T-helper 1 cell treated with Interleukin-12 subunit alpha and Interleukin-12 subunit beta and Interleukin-4 antibody, amounts not matched to agents 30 ng/mL and 1 ng/mL, for 36 hours (primary cell): ENCODE measurements around the gene ANO9. TPM values are rescaled to one million over a fixed set of nuclear protein-coding genes. Genes with fewer than 3 reads are reported as not detected.
"Not testable (repeated sequence)": the region's sequence is repeated elsewhere in the genome, so short reads cannot be mapped to it uniquely, and the experiment has no call there.

Experiments
- intact Hi-C: fragments of 100-400 bp; cut with micrococcal nuclease; formaldehyde crosslinking; loops from one replicate; pipeline ENCODE4 v1.15.1; 2024
- total RNA-seq: library from RNA; stranded (reverse); gene quantifications from 2 replicates; pipeline ENCODE4 v1.2.3, GENCODE V29; 2022

ANO9 gene
- total RNA-seq, 1 donor from 2014 or later, result 77.6 TPM

- intact Hi-C loops, result no loop called here
Measured at GRCh38 chr11:417652-418342, 24.0 kb downstream of the ANO9 start.

GRCh38 chr11:416757-417621 lies 24.8 kb downstream of the ANO9 start:
- intact Hi-C loops, result no loop called here

GRCh38 chr11:416051-416756 lies 25.6 kb downstream of the ANO9 start:
- intact Hi-C loops, result no loop called here

GRCh38 chr11:415640-416041 lies 26.2 kb downstream of the ANO9 start:
- intact Hi-C loops, result loop anchor here (1.0 to 2.0 kb wide), 8 partner anchors 8 to 381 kb away; partner anchors contain the start of genes BET1L, IFITM1, PSMD13 and RIC8A

- intact Hi-C loops, result loop anchor here (2.0 kb wide), 4 partner anchors 100 to 382 kb away; partner anchors contain the start of genes BET1L, IFITM1, PSMD13 and RIC8A
Measured at GRCh38 chr11:414318-414857, 27.4 kb downstream of the ANO9 start.

GRCh38 chr11:413120-414081 lies 28.4 kb downstream of the ANO9 start:
- intact Hi-C loops, result loop anchor here (2.0 kb wide), 4 partner anchors 99 to 383 kb away; partner anchors contain the start of genes BET1L, IFITM1, PSMD13 and RIC8A

GRCh38 chr11:412641-413119 lies 29.1 kb downstream of the ANO9 start:
- intact Hi-C loops, result no loop called here

- intact Hi-C loops, result not testable (repeated sequence)
Measured at GRCh38 chr11:411520-411919, 30.3 kb downstream of the ANO9 start.

GRCh38 chr11:410711-411110 lies 31.1 kb downstream of the ANO9 start:
- intact Hi-C loops, result not testable (repeated sequence)

GRCh38 chr11:409600-410483 lies 32.0 kb downstream of the ANO9 start:
- intact Hi-C loops, result loop anchor here (5.0 kb wide), 1 partner anchor 53 kb away; no protein-coding TSS in a partner anchor

- intact Hi-C loops, result loop anchor here (5.0 kb wide), 1 partner anchor 52 kb away; no protein-coding TSS in a partner anchor
Measured at GRCh38 chr11:409008-409599, 32.7 kb downstream of the ANO9 start.

- intact Hi-C loops, result loop anchor here (5.0 kb wide), 1 partner anchor 51 kb away; no protein-coding TSS in a partner anchor
Measured at GRCh38 chr11:408154-409007, 33.4 kb downstream of the ANO9 start.

- intact Hi-C loops, result loop anchor here (1.0 to 5.0 kb wide), 11 partner anchors 8 to 389 kb away; partner anchors contain the start of genes BET1L, PSMD13, RIC8A and RNH1
Measured at GRCh38 chr11:407651-408123, 34.1 kb downstream of the ANO9 start.

GRCh38 chr11:406796-407650 lies 34.8 kb downstream of the ANO9 start:
- intact Hi-C loops, result loop anchor here (1.0 to 5.0 kb wide), 11 partner anchors 8 to 390 kb away; partner anchors contain the start of genes BET1L, PSMD13, RIC8A and RNH1

GRCh38 chr11:405954-406795 lies 35.6 kb downstream of the ANO9 start:
- intact Hi-C loops, result loop anchor here (2.0 to 5.0 kb wide), 6 partner anchors 49 to 391 kb away; partner anchors contain the start of genes PSMD13 and SIRT3
